H1 (cell line): ENCODE results near the gene FBXO28. TPM values are rescaled to one million over a fixed set of nuclear protein-coding genes. Genes with fewer than 3 reads are reported as not detected.

Source experiments
- BRCA1 ChIP-seq: IDR thresholded peaks from 2 replicates; pipeline ENCODE4 v1.6.1; 2012; ENCODE audit warnings: low read depth, low read length, improper control_type of control experiment
- CHD2 ChIP-seq: IDR thresholded peaks from 2 replicates; pipeline ENCODE4 v1.6.1; 2012; ENCODE audit warnings: low read length, improper control_type of control experiment
- GTF2F1 ChIP-seq: IDR thresholded peaks from 2 replicates; pipeline ENCODE4 v1.6.1; 2012; ENCODE audit warnings: low read depth, low read length, improper control_type of control experiment, borderline replicate concordance
- KDM4A ChIP-seq: IDR thresholded peaks from one replicate; pipeline ENCODE4 v1.7.1; 2012; ENCODE audit warnings: low read depth, mild to moderate bottlenecking, moderate library complexity, low read length, inconsistent platforms; ENCODE audit not compliant: severe bottlenecking
- RBBP5 ChIP-seq: IDR thresholded peaks from 2 replicates; pipeline ENCODE4 v1.7.1; 2012; ENCODE audit warnings: low read depth, mild to moderate bottlenecking, inconsistent platforms, low read length, moderate library complexity, borderline replicate concordance
- SIRT6 ChIP-seq: IDR thresholded peaks from one replicate; pipeline ENCODE4 v1.7.1; 2012; ENCODE audit warnings: low read length, inconsistent platforms
- ZNF274 ChIP-seq: IDR thresholded peaks from 2 replicates; pipeline ENCODE4 v1.7.0; 2012; ENCODE audit warnings: low read length, borderline replicate concordance; ENCODE audit errors: extremely low read depth
- polyA plus RNA-seq, 7 experiments: library from polyadenylated mRNA; depleted of rRNA in 3 of 7; stranded (reverse) in 5 of 7; unstranded in 2 of 7; fragments of >200 nt in 5 of 7; fragments of 200-250 nt in 2 of 7; gene quantifications; 1 replicate in 5 of 7; 2 replicates in 1 of 7; 4 replicates in 1 of 7; pipeline versions ENCODE4 v1.2.1 to v1.2.3, GENCODE V29; 2011 to 2013; ENCODE audit warnings: missing spikeins in 2 of 7, mixed read lengths in 2 of 7
- total RNA-seq: library from RNA; stranded (reverse); fragmentation: NEBNext Ultra II Directional; extraction: Animal tissue kit (Norgen Biotek cat#: 25700); gene quantifications from 2 replicates; pipeline ENCODE4 v1.2.1, GENCODE V29; 2021
- TF ChIP-seq, protein P1 (sequence below): fragments of 300-600 bp; sonication (generic); IDR thresholded peaks from 2 replicates; pipeline ENCODE4 v1.7.1; 2012; ENCODE audit warnings: low read length, moderate library complexity, mild to moderate bottlenecking, inconsistent platforms; ENCODE audit not compliant: insufficient replicate concordance

Gene FBXO28
- total and polyA plus RNA-seq, 2 of the 8 experiments (the other 6 are each of a cell fraction or from before 2014, with no cell fraction given) = 10.3 to 42.5 TPM

DNA sequence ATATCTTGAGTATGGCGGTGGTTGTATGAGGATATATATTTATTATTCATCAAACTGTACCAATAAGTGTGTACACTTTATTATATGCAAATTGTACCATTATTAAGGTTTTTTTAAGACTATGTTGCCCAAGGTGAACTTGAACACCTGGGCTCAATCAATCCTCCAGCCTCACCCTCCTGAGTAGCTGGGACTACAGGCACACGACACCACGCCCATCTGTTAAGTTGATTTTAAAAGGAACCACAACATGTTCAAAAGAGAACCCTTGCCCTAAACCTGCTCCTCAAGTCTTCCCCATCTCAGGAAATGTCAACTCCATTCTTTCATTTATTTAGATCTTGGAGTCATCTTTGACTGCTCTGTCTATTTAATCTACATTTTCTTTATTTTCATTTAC is 24.3 kb upstream of the FBXO28 start (continued):
- TF ChIP-seq, protein P1, sequence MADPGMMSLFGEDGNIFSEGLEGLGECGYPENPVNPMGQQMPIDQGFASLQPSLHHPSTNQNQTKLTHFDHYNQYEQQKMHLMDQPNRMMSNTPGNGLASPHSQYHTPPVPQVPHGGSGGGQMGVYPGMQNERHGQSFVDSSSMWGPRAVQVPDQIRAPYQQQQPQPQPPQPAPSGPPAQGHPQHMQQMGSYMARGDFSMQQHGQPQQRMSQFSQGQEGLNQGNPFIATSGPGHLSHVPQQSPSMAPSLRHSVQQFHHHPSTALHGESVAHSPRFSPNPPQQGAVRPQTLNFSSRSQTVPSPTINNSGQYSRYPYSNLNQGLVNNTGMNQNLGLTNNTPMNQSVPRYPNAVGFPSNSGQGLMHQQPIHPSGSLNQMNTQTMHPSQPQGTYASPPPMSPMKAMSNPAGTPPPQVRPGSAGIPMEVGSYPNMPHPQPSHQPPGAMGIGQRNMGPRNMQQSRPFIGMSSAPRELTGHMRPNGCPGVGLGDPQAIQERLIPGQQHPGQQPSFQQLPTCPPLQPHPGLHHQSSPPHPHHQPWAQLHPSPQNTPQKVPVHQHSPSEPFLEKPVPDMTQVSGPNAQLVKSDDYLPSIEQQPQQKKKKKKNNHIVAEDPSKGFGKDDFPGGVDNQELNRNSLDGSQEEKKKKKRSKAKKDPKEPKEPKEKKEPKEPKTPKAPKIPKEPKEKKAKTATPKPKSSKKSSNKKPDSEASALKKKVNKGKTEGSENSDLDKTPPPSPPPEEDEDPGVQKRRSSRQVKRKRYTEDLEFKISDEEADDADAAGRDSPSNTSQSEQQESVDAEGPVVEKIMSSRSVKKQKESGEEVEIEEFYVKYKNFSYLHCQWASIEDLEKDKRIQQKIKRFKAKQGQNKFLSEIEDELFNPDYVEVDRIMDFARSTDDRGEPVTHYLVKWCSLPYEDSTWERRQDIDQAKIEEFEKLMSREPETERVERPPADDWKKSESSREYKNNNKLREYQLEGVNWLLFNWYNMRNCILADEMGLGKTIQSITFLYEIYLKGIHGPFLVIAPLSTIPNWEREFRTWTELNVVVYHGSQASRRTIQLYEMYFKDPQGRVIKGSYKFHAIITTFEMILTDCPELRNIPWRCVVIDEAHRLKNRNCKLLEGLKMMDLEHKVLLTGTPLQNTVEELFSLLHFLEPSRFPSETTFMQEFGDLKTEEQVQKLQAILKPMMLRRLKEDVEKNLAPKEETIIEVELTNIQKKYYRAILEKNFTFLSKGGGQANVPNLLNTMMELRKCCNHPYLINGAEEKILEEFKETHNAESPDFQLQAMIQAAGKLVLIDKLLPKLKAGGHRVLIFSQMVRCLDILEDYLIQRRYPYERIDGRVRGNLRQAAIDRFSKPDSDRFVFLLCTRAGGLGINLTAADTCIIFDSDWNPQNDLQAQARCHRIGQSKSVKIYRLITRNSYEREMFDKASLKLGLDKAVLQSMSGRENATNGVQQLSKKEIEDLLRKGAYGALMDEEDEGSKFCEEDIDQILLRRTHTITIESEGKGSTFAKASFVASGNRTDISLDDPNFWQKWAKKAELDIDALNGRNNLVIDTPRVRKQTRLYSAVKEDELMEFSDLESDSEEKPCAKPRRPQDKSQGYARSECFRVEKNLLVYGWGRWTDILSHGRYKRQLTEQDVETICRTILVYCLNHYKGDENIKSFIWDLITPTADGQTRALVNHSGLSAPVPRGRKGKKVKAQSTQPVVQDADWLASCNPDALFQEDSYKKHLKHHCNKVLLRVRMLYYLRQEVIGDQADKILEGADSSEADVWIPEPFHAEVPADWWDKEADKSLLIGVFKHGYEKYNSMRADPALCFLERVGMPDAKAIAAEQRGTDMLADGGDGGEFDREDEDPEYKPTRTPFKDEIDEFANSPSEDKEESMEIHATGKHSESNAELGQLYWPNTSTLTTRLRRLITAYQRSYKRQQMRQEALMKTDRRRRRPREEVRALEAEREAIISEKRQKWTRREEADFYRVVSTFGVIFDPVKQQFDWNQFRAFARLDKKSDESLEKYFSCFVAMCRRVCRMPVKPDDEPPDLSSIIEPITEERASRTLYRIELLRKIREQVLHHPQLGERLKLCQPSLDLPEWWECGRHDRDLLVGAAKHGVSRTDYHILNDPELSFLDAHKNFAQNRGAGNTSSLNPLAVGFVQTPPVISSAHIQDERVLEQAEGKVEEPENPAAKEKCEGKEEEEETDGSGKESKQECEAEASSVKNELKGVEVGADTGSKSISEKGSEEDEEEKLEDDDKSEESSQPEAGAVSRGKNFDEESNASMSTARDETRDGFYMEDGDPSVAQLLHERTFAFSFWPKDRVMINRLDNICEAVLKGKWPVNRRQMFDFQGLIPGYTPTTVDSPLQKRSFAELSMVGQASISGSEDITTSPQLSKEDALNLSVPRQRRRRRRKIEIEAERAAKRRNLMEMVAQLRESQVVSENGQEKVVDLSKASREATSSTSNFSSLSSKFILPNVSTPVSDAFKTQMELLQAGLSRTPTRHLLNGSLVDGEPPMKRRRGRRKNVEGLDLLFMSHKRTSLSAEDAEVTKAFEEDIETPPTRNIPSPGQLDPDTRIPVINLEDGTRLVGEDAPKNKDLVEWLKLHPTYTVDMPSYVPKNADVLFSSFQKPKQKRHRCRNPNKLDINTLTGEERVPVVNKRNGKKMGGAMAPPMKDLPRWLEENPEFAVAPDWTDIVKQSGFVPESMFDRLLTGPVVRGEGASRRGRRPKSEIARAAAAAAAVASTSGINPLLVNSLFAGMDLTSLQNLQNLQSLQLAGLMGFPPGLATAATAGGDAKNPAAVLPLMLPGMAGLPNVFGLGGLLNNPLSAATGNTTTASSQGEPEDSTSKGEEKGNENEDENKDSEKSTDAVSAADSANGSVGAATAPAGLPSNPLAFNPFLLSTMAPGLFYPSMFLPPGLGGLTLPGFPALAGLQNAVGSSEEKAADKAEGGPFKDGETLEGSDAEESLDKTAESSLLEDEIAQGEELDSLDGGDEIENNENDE = no peak
- TF ChIP-seq RBBP5 (no peak), ZNF274 (no peak), KDM4A (no peak), SIRT6 (no peak), GTF2F1 (no peak), CHD2 (no peak), BRCA1 (no peak)
